HG03439 (cell line): ENCODE measurements around the gene ZDHHC3.
"Not testable (repeated sequence)": the region's sequence is repeated elsewhere in the genome, so short reads cannot be mapped to it uniquely, and the experiment has no call there.

ENCODE experiments used
- ATAC-seq: cut with Tn5 transposase; IDR thresholded peaks from one replicate; pipeline ENCODE4 v1.9.1; 2021; ENCODE audit warnings: mild to moderate bottlenecking, moderate library complexity; ENCODE audit not compliant: unreplicated experiment

The ZDHHC3 gene

GRCh38 chr3:44966795-44967278 lies 9.1 kb downstream of the ZDHHC3 start:
- no peak for ATAC-seq

- no peak for ATAC-seq
Observed at GRCh38 chr3:44965165-44965564, 10.8 kb downstream of the ZDHHC3 start.

GRCh38 chr3:44963571-44964325 lies 12.2 kb downstream of the ZDHHC3 start:
- no peak for ATAC-seq

GRCh38 chr3:44962621-44963393 lies 13.2 kb downstream of the ZDHHC3 start:
- no peak for ATAC-seq

GRCh38 chr3:44961888-44962287 lies 14.1 kb downstream of the ZDHHC3 start:
- ATAC-seq = no peak

GRCh38 chr3:44960387-44961026 lies 15.5 kb downstream of the ZDHHC3 start:
- ATAC-seq = no peak

- no peak for ATAC-seq
Observed at GRCh38 chr3:44958386-44958785, 17.6 kb downstream of the ZDHHC3 start.

- no peak for ATAC-seq
Observed at GRCh38 chr3:44957986-44958385, 18.0 kb downstream of the ZDHHC3 start.

GRCh38 chr3:44955917-44956316 lies 20.1 kb downstream of the ZDHHC3 start:
- ATAC-seq = no peak

- peak; percentile 39 for ATAC-seq
Observed at GRCh38 chr3:44954962-44955361, 21.0 kb downstream of the ZDHHC3 start.

GRCh38 chr3:44954304-44954703 lies 21.7 kb downstream of the ZDHHC3 start:
- no peak for ATAC-seq

- no peak for ATAC-seq
Observed at GRCh38 chr3:44952689-44953088, 23.3 kb downstream of the ZDHHC3 start.

GRCh38 chr3:44950275-44950734 lies 25.7 kb downstream of the ZDHHC3 start:
- no peak for ATAC-seq

- not testable (repeated sequence) for ATAC-seq
Observed at GRCh38 chr3:44949770-44950169, 26.2 kb downstream of the ZDHHC3 start.

- ATAC-seq = no peak
Observed at GRCh38 chr3:44948239-44948638, 27.7 kb downstream of the ZDHHC3 start.

GRCh38 chr3:44942202-44942921 lies 33.6 kb downstream of the ZDHHC3 start:
- no peak for ATAC-seq

- no peak for ATAC-seq
Observed at GRCh38 chr3:44939581-44940036, 36.4 kb downstream of the ZDHHC3 start.

GRCh38 chr3:44932986-44933944 lies 42.7 kb downstream of the ZDHHC3 start:
- no peak for ATAC-seq

GRCh38 chr3:44932271-44932670 lies 43.7 kb downstream of the ZDHHC3 start:
- ATAC-seq = no peak

- ATAC-seq = no peak
Observed at GRCh38 chr3:44931791-44932190, 44.2 kb downstream of the ZDHHC3 start.
